Ishikawa (cell line): ENCODE measurements around the gene INS.

ENCODE experiments used
- CEBPB ChIP-seq: IDR thresholded peaks from 2 replicates; pipeline ENCODE4 v1.6.1; 2012
- CREB1 ChIP-seq: IDR thresholded peaks from 2 replicates; pipeline ENCODE4 v1.6.1; 2012; ENCODE audit warnings: low read depth
- EGR1 ChIP-seq: IDR thresholded peaks from 2 replicates; pipeline ENCODE4 v1.6.1; 2012
- EP300 ChIP-seq: IDR thresholded peaks from 2 replicates; pipeline ENCODE4 v1.6.1; 2012; ENCODE audit warnings: borderline replicate concordance
- NFIC ChIP-seq: IDR thresholded peaks from 2 replicates; pipeline ENCODE4 v1.6.1; 2012
- RAD21 ChIP-seq: IDR thresholded peaks from 2 replicates; pipeline ENCODE4 v1.6.1; 2012; ENCODE audit warnings: low read depth
- TAF1 ChIP-seq: IDR thresholded peaks from 2 replicates; pipeline ENCODE4 v1.6.1; 2012; ENCODE audit warnings: low read depth, mild to moderate bottlenecking
- TEAD4 ChIP-seq: IDR thresholded peaks from 2 replicates; pipeline ENCODE4 v1.6.1; 2012
- YY1 ChIP-seq: IDR thresholded peaks from 2 replicates; pipeline ENCODE4 v1.6.1; 2012; ENCODE audit warnings: low read depth
- TF ChIP-seq, protein P1 (sequence below): IDR thresholded peaks from 2 replicates; pipeline ENCODE4 v1.6.1; 2012; ENCODE audit warnings: low read depth, mild to moderate bottlenecking
- TF ChIP-seq, protein P2 (sequence below): IDR thresholded peaks from 2 replicates; pipeline ENCODE4 v1.6.1; 2012

DNA sequence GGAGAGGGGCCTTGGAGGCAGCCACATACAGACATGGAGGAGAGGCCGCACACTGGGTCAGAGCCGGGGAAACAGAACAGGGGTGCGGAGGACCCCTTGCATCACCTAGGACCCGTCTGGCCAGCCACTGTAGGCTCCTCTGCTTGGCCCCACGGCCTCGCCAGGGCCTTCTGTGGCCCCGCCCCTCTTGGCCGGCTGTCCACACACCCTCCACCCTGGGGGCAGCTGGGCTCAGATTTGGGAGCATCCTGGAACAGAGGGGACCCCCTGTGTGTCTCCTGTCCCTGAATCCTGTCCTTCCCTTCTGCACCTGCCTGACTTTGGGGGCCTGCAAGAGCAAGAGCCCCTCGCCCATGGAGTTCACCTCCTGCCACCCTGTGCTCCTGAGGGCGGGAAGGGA is 18.5 kb upstream of the INS start:
- no peak for TF ChIP-seq TEAD4
- TF ChIP-seq CREB1: no peak
- no peak for TF ChIP-seq EP300
- no peak for TF ChIP-seq EGR1
- TF ChIP-seq, protein P1, sequence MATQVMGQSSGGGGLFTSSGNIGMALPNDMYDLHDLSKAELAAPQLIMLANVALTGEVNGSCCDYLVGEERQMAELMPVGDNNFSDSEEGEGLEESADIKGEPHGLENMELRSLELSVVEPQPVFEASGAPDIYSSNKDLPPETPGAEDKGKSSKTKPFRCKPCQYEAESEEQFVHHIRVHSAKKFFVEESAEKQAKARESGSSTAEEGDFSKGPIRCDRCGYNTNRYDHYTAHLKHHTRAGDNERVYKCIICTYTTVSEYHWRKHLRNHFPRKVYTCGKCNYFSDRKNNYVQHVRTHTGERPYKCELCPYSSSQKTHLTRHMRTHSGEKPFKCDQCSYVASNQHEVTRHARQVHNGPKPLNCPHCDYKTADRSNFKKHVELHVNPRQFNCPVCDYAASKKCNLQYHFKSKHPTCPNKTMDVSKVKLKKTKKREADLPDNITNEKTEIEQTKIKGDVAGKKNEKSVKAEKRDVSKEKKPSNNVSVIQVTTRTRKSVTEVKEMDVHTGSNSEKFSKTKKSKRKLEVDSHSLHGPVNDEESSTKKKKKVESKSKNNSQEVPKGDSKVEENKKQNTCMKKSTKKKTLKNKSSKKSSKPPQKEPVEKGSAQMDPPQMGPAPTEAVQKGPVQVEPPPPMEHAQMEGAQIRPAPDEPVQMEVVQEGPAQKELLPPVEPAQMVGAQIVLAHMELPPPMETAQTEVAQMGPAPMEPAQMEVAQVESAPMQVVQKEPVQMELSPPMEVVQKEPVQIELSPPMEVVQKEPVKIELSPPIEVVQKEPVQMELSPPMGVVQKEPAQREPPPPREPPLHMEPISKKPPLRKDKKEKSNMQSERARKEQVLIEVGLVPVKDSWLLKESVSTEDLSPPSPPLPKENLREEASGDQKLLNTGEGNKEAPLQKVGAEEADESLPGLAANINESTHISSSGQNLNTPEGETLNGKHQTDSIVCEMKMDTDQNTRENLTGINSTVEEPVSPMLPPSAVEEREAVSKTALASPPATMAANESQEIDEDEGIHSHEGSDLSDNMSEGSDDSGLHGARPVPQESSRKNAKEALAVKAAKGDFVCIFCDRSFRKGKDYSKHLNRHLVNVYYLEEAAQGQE: no peak
- TF ChIP-seq RAD21: no peak
- TF ChIP-seq NFIC: no peak
- TF ChIP-seq, protein P2, sequence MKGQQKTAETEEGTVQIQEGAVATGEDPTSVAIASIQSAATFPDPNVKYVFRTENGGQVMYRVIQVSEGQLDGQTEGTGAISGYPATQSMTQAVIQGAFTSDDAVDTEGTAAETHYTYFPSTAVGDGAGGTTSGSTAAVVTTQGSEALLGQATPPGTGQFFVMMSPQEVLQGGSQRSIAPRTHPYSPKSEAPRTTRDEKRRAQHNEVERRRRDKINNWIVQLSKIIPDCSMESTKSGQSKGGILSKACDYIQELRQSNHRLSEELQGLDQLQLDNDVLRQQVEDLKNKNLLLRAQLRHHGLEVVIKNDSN: no peak
- TF ChIP-seq YY1: no peak
- TF ChIP-seq CEBPB: no peak
- TF ChIP-seq TAF1: no peak
